NK-92 (cell line): ENCODE results near the gene SRP14.

Experiments used
- DNase-seq: peaks from one replicate; lab custom pipeline; 2025; ENCODE audit not compliant: unreplicated experiment; lab: John Stamatoyannopoulos, UW

The SRP14 gene

DNA sequence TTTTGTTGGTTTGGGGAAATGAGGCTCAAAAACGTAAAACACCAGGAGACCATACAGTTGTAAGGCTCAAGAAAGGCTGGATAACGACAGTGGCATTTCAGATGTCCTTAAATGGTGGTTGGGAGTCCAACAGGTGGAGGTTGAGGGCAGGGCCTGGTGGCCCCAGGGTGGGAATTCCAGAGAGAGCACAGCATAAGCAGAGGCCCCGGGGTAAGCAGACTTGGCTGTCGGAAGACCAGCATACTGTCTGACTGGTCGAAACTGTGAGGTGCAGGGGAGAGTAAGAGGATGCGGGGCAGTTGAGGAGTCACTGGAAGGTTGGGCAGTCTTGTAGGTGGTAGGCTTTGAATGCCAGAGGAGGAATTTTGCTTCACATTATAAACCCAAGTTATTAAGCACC, 48.3 kb downstream of the SRP14 start:
- DNase-seq = no peak

DNA sequence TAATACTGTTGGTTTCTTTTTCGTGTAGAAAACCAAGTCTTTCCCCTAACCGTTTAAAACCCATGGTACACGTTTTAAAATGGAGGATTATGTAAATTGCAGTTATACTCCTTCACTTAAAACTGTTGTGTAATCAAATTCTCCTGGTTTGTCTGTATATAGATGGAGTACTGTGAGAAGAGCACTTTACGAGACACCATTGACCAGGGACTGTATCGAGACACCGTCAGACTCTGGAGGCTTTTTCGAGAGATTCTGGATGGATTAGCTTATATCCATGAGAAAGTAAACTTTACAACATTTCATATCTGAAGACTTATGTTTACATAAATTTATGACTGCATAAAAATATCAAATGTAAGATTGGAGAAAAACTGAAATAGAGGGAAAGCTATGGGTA, 51.2 kb downstream of the SRP14 start:
- no peak for DNase-seq
